BE2C (cell line): ENCODE results near the gene LHFPL2.

ENCODE experiments used
- DNase-seq: peaks from one replicate; pipeline ENCODE4 v3.0.0-alpha.2; 2020
- H3K27me3 ChIP-seq: fragments of 250-450 bp; sonication (Bioruptor Pico); 2 replicates; pipeline ENCODE4 v1.5.1; 2020; ENCODE audit warnings: mild to moderate bottlenecking
- H3K36me3 ChIP-seq: fragments of 250-450 bp; sonication (Bioruptor Pico); 2 replicates; pipeline ENCODE4 v1.5.1; 2020; ENCODE audit warnings: mild to moderate bottlenecking
- H3K4me1 ChIP-seq: fragments of 250-450 bp; sonication (Bioruptor Pico); 2 replicates; pipeline ENCODE4 v1.5.1; 2020
- H3K4me3 ChIP-seq: 2 replicates; pipeline ENCODE4 v1.5.1; 2011; ENCODE audit warnings: low read depth, low read length
- H3K9me3 ChIP-seq: fragments of 250-450 bp; sonication (Bioruptor Pico); 2 replicates; pipeline ENCODE4 v1.5.1; 2020
- CTCF ChIP-seq: IDR thresholded peaks from 2 replicates; pipeline ENCODE4 v1.5.1; 2012; ENCODE audit warnings: mild to moderate bottlenecking, low read depth, low read length

LHFPL2 gene

GRCh38 chr5:78647351-78647818 is 1.2 kb downstream of the LHFPL2 start:
- H3K4me3 ChIP-seq = peak overlapping the region; percentile 85
- TF ChIP-seq CTCF = no peak
- H3K4me1 ChIP-seq = peaks cover 4% of the 10 kb centered on the region; the same call in 1 of the 2 replicates

GRCh38 chr5:78644741-78645300 is 3.8 kb downstream of the LHFPL2 start:
- TF ChIP-seq CTCF = no peak
- Histone ChIP-seq H3K36me3 (no peaks in the 10 kb centered on the region), H3K9me3 (no peaks in the 10 kb centered on the region), H3K27me3 (no peaks in the 10 kb centered on the region), H3K4me3 (no peak overlapping the region), H3K4me1 (peaks cover 8% of the 10 kb centered on the region)
- DNase-seq = no peak

More at GRCh38 chr5:78647351-78647818, 1.2 kb downstream of the LHFPL2 start:
- no peaks in the 10 kb centered on the region for H3K27me3 ChIP-seq
- H3K36me3 ChIP-seq = no peaks in the 10 kb centered on the region
- DNase-seq = no peak
- H3K9me3 ChIP-seq = no peaks in the 10 kb centered on the region

GRCh38 chr5:78644129-78644528 is 4.4 kb downstream of the LHFPL2 start:
- no peak for DNase-seq
- Histone ChIP-seq H3K27me3 (no peaks in the 10 kb centered on the region), H3K4me3 (no peak overlapping the region), H3K4me1 (peaks cover 10% of the 10 kb centered on the region), H3K9me3 (no peaks in the 10 kb centered on the region), H3K36me3 (no peaks in the 10 kb centered on the region)
- no peak for TF ChIP-seq CTCF

GRCh38 chr5:78642701-78643100 is 5.9 kb downstream of the LHFPL2 start:
- no peak for DNase-seq
- Histone ChIP-seq H3K4me1 (peaks cover 25% of the 10 kb centered on the region), H3K36me3 (no peaks in the 10 kb centered on the region), H3K9me3 (no peaks in the 10 kb centered on the region), H3K27me3 (no peaks in the 10 kb centered on the region), H3K4me3 (no peak overlapping the region)
- TF ChIP-seq CTCF = no peak

GRCh38 chr5:78640662-78641474 is 7.7 kb downstream of the LHFPL2 start:
- H3K4me3 ChIP-seq = no peak overlapping the region
- no peak for DNase-seq
- peaks cover 24% of the 10 kb centered on the region for H3K4me1 ChIP-seq
- no peaks in the 10 kb centered on the region for H3K27me3 ChIP-seq
- no peak for TF ChIP-seq CTCF
- H3K9me3 ChIP-seq = no peaks in the 10 kb centered on the region
- no peaks in the 10 kb centered on the region for H3K36me3 ChIP-seq

- TF ChIP-seq CTCF = no peak
- H3K4me1 ChIP-seq = peaks cover 24% of the 10 kb centered on the region
- no peaks in the 10 kb centered on the region for H3K9me3 ChIP-seq
- DNase-seq = no peak
- H3K36me3 ChIP-seq = no peaks in the 10 kb centered on the region
- H3K4me3 ChIP-seq = no peak overlapping the region
- no peaks in the 10 kb centered on the region for H3K27me3 ChIP-seq
These were observed 8.8 kb downstream of the LHFPL2 start for GRCh38 chr5:78639791-78640190.
